Uterus (tissue), 4 donors: ENCODE data around the gene EEFSEC. TPM values are rescaled to one million over a fixed set of nuclear protein-coding genes. Genes with fewer than 3 reads are reported as not detected.

Experiments
- DNase-seq, 2 donors: peaks; one replicate each; pipeline ENCODE4 v3.0.0-alpha.2; 2019 to 2020
- H3K27ac ChIP-seq, 2 donors: fragments of 200-600 bp; sonication (generic); 1 replicate in 1 of 2; 2 replicates in 1 of 2; pipeline ENCODE4 v1.5.1; 2016 to 2018
- H3K27me3 ChIP-seq, 2 donors: fragments of 200-600 bp; sonication (generic); one replicate each; pipeline ENCODE4 v1.5.1; 2018 to 2019; ENCODE audit warnings: control low read depth in 1 of 2
- H3K36me3 ChIP-seq, 2 donors: fragments of 200-600 bp; sonication (generic); one replicate each; pipeline ENCODE4 v1.5.1; 2019; ENCODE audit warnings: control low read depth in 1 of 2
- H3K4me1 ChIP-seq, 2 donors: fragments of 200-600 bp; sonication (generic); one replicate each; pipeline ENCODE4 v1.5.1; 2018 to 2019; ENCODE audit warnings: control low read depth in 1 of 2
- H3K4me3 ChIP-seq, 2 donors: fragments of 200-600 bp; sonication (generic); 1 replicate in 1 of 2; 2 replicates in 1 of 2; pipeline ENCODE4 v1.5.1; 2018 to 2019; ENCODE audit warnings: mild to moderate bottlenecking in 1 of 2
- H3K9me3 ChIP-seq, 2 donors: fragments of 200-600 bp; sonication (generic); one replicate each; pipeline ENCODE4 v1.5.1; 2019; ENCODE audit warnings: control low read depth in 1 of 2
- CTCF ChIP-seq, 4 experiments: fragments of 200-600 bp in 2 of 4; fragments of 450-650 bp in 2 of 4; sonication (generic) in 2 of 4; IDR thresholded peaks; one replicate each; pipeline ENCODE4 v1.5.1; 2016 to 2019; ENCODE audit warnings: antibody characterized with exemption in 4 of 4, mild to moderate bottlenecking in 2 of 4, moderate library complexity in 1 of 4
- POLR2A ChIP-seq, 2 donors: fragments of 450-650 bp; IDR thresholded peaks; one replicate each; pipeline ENCODE4 v1.6.1; 2016; ENCODE audit warnings: antibody characterized with exemption in 2 of 2, mild to moderate bottlenecking in 1 of 2, moderate library complexity in 1 of 2
- intact Hi-C: fragments of 100-400 bp; cut with DNase I; formaldehyde crosslinking; loops from one replicate; pipeline ENCODE4 v1.15.1; 2023; ENCODE audit warnings: low total_unique reads
- total RNA-seq, 4 donors: library from RNA; depleted of rRNA in 3 of 4; stranded (reverse); fragments of >200 nt in 3 of 4; gene quantifications; one replicate each; pipeline versions ENCODE4 v1.1.0 to v1.2.4, GENCODE V29; 2014 to 2023
- donor health status: DM: yes; HTN: yes; CAD: no.

EEFSEC gene
- total RNA-seq, 4 donors from 2014 or later: 2.9 to 20.0 (median 12.5) TPM

- Histone ChIP-seq H3K36me3 (no peaks in the 10 kb centered on the region), H3K9me3 (no peaks in the 10 kb centered on the region), H3K27ac (no peak overlapping the region), H3K27me3 (no peaks in the 10 kb centered on the region), H3K4me1 (no peaks in the 10 kb centered on the region), H3K4me3 (no peak overlapping the region)
- intact Hi-C loops: no loop called here
- TF ChIP-seq CTCF (IDR thresholded peaks at IDR 0.05): no peak
- TF ChIP-seq POLR2A (IDR thresholded peaks at IDR 0.05): no peak
- DNase-seq: no peak
These were observed 75.2 kb downstream of the EEFSEC start for GRCh38 chr3:128228366-128228910.

GRCh38 chr3:128229106-128229857 lies 76.0 kb downstream of the EEFSEC start:
- Histone ChIP-seq H3K4me3 (no peak overlapping the region), H3K27me3 (no peaks in the 10 kb centered on the region), H3K9me3 (no peaks in the 10 kb centered on the region), H3K36me3 (no peaks in the 10 kb centered on the region), H3K4me1 (no peaks in the 10 kb centered on the region), H3K27ac (no peak overlapping the region)
- intact Hi-C loops: no loop called here
- no peak for TF ChIP-seq CTCF (IDR thresholded peaks at IDR 0.05)
- TF ChIP-seq POLR2A (IDR thresholded peaks at IDR 0.05): no peak
- no peak for DNase-seq

GRCh38 chr3:128231606-128232005 lies 78.3 kb downstream of the EEFSEC start:
- no peaks in the 10 kb centered on the region for H3K9me3 ChIP-seq
- peaks cover 0 to 3% of the 10 kb centered on the region in 2 donors for H3K4me1 ChIP-seq
- H3K27ac ChIP-seq: peak overlapping the region; percentile 8 to 23
- DNase-seq: no peak
- H3K27me3 ChIP-seq: no peaks in the 10 kb centered on the region
- intact Hi-C loops: no loop called here
- no peaks in the 10 kb centered on the region for H3K36me3 ChIP-seq
- H3K4me3 ChIP-seq: no peak overlapping the region
- TF ChIP-seq POLR2A (IDR thresholded peaks at IDR 0.05): no peak
- no peak for TF ChIP-seq CTCF (IDR thresholded peaks at IDR 0.05)

- Histone ChIP-seq H3K27ac (peak overlapping the region in 1 of 2 donors; percentile 47), H3K27me3 (no peaks in the 10 kb centered on the region), H3K4me1 (peaks cover 0 to 3% of the 10 kb centered on the region in 2 donors), H3K9me3 (no peaks in the 10 kb centered on the region), H3K36me3 (no peaks in the 10 kb centered on the region), H3K4me3 (no peak overlapping the region)
- intact Hi-C loops: no loop called here
- TF ChIP-seq POLR2A (IDR thresholded peaks at IDR 0.05): no peak
- TF ChIP-seq CTCF (IDR thresholded peaks at IDR 0.05): no peak
- no peak for DNase-seq
These were observed 79.3 kb downstream of the EEFSEC start for GRCh38 chr3:128232376-128233178.
